ENCODE data around the gene ARHGAP28. TPM values are rescaled to one million over a fixed set of nuclear protein-coding genes. Genes with fewer than 3 reads are reported as not detected.

Gene ARHGAP28
- total RNA-seq, 2 donors from 2014 or later = 20.3 to 22.6 TPM

GRCh38 chr18:6959110-6959509 is 229.6 kb downstream of the ARHGAP28 start:
- 92% methylated on average over 12 of the region's 12 CpGs for WGBS
- Histone ChIP-seq H3K4me1 (replicated peaks) (no peaks in the 10 kb centered on the region), H3K4me3 (no peak overlapping the region), H3K27ac (no peak overlapping the region), H3K9me3 (no peaks in the 10 kb centered on the region), H3K36me3 (no peaks in the 10 kb centered on the region), H3K27me3 (replicated peaks; ENCODE audit: insufficient read depth) (no peaks in the 10 kb centered on the region)
- DNase-seq (ENCODE audit: low spot score) = no peak
- no peak for TF ChIP-seq POLR2AphosphoS5 (IDR thresholded peaks at IDR 0.05)
- TF ChIP-seq CTCF (IDR thresholded peaks at IDR 0.05) = no peak
- no peak for TF ChIP-seq POLR2A (IDR thresholded peaks at IDR 0.05)
- intact Hi-C loops (cut with DNase I) = no loop called here

DNA sequence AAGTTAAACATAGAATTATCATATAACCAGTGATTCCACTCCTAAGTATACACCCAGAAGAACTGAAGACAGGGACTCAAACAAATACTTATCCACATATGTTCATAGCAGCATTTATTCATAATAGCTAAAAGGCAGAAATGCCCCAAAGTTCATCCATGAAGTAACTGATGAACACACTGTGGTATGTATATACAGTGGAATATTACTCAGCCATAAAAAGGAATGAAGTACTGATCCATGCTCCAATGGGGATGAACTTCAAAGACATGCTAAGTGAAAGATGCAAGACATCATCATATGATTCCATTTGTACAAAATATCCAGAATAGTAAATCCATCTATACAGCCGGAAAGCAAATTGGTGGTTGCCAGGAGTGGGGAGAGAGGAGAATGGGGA is 230.6 kb downstream of the ARHGAP28 start:
- Histone ChIP-seq H3K36me3 (no peaks in the 10 kb centered on the region), H3K4me1 (replicated peaks) (no peaks in the 10 kb centered on the region), H3K27me3 (replicated peaks; ENCODE audit: insufficient read depth) (no peaks in the 10 kb centered on the region), H3K27ac (no peak overlapping the region), H3K4me3 (no peak overlapping the region), H3K9me3 (no peaks in the 10 kb centered on the region)
- intact Hi-C loops (cut with DNase I) = no loop called here
- no peak for TF ChIP-seq POLR2A (IDR thresholded peaks at IDR 0.05)
- no peak for TF ChIP-seq CTCF (IDR thresholded peaks at IDR 0.05)
- no peak for TF ChIP-seq POLR2AphosphoS5 (IDR thresholded peaks at IDR 0.05)
- no peak for DNase-seq (ENCODE audit: low spot score)
- WGBS = 95% methylated on average over 1 of the region's 1 CpG

DNA sequence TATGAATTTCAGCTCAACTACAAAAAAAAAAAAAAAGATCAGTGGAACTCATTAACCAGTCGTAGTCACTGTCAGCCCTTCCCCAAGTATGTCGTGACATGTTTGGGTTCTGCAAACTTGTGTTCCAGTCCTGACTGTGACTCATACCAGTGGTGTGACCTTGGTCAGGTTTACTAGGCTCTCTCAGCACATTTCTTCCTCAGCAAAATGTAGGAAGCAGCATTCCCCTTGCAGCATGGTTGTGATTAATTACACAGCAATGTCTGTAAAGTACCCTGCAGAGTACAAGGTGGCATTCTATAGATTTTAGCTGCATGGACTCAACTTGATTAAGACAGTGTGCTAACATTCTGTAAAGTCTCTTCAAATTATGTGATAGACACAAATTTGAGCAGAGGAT is 231.1 kb downstream of the ARHGAP28 start:
- WGBS = 88% methylated on average over 2 of the region's 2 CpGs
- H3K27ac ChIP-seq = no peak overlapping the region
- H3K36me3 ChIP-seq = no peaks in the 10 kb centered on the region
- intact Hi-C loops (cut with DNase I) = no loop called here
- H3K9me3 ChIP-seq = no peaks in the 10 kb centered on the region
- TF ChIP-seq CTCF (IDR thresholded peaks at IDR 0.05) = no peak
- TF ChIP-seq POLR2AphosphoS5 (IDR thresholded peaks at IDR 0.05) = no peak
- no peak for TF ChIP-seq POLR2A (IDR thresholded peaks at IDR 0.05)
- no peak overlapping the region for H3K4me3 ChIP-seq
- DNase-seq (ENCODE audit: low spot score) = no peak
- H3K4me1 ChIP-seq (replicated peaks) = no peaks in the 10 kb centered on the region
- no peaks in the 10 kb centered on the region for H3K27me3 ChIP-seq (replicated peaks; ENCODE audit: insufficient read depth)

- Histone ChIP-seq H3K9me3 (no peaks in the 10 kb centered on the region), H3K27ac (no peak overlapping the region), H3K4me3 (no peak overlapping the region), H3K4me1 (replicated peaks) (no peaks in the 10 kb centered on the region), H3K36me3 (no peaks in the 10 kb centered on the region), H3K27me3 (replicated peaks; ENCODE audit: insufficient read depth) (no peaks in the 10 kb centered on the region)
- TF ChIP-seq CTCF (IDR thresholded peaks at IDR 0.05) (no peak), POLR2AphosphoS5 (IDR thresholded peaks at IDR 0.05) (no peak)
- intact Hi-C loops (cut with DNase I) = no loop called here
- DNase-seq (ENCODE audit: low spot score) = no peak
- 85% methylated on average over 9 of the region's 9 CpGs for WGBS
Observed at GRCh38 chr18:6961331-6961730, 231.8 kb downstream of the ARHGAP28 start.

DNA sequence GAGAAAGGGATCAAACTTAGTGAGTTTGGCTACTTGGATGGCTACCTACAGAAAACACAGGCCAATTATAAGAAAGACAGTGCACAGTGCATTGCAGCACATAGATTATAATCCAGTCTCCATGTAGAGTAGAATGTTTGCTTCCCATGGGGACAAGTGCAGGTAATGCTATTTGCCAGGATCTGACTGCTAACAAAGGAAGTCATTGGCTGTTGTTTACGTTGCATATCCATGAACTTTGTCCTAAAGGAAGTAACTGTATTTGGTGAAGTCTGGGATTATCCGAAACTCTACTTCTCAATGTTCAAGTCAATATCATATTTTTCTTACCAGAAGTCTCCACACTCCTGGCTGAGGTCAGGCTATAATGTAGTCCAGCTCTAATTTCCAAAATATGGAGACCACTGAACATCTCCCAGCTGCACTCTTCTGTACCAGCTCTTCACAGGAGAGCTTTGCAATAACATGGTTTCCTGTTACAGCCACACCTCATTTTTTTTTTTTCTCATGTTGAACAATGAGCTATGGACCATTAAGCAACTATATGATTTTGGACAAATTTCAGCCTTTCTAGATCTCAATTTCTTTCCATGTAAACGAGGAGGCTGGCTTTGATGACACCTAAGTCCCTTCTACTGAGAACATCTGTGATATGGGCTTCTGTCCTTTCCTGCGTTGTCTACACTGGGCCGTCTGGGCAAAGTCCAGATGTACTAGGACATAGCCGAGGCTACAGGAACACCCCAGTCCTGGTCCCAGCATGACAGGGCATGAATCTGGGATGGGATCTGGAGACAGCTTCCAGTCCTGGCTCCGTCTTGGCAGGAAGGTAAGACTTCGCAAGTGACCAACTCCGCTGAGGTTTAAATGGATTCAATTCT is 233.3 kb downstream of the ARHGAP28 start:
- no peaks in the 10 kb centered on the region for H3K27me3 ChIP-seq (replicated peaks; ENCODE audit: insufficient read depth)
- TF ChIP-seq CTCF (IDR thresholded peaks at IDR 0.05) (no peak), POLR2AphosphoS5 (IDR thresholded peaks at IDR 0.05) (no peak), POLR2A (IDR thresholded peaks at IDR 0.05) (no peak)
- H3K9me3 ChIP-seq = no peaks in the 10 kb centered on the region
- no peak overlapping the region for H3K4me3 ChIP-seq
- intact Hi-C loops (cut with DNase I) = no loop called here
- no peaks in the 10 kb centered on the region for H3K36me3 ChIP-seq
- no peaks in the 10 kb centered on the region for H3K4me1 ChIP-seq (replicated peaks)
- H3K27ac ChIP-seq = no peak overlapping the region
- no peak for DNase-seq (ENCODE audit: low spot score)
- 87% methylated on average over 9 of the region's 9 CpGs for WGBS

Data from prostate gland (tissue), 2 donors.